CD4-positive, alpha-beta T cell treated with Interleukin-15 for 1 hour (primary cell): ENCODE measurements around the gene PTDSS2.
"Not testable (repeated sequence)": the region's sequence is repeated elsewhere in the genome, so short reads cannot be mapped to it uniquely, and the experiment has no call there.

Experiments
- DNase-seq: peaks from one replicate; pipeline ENCODE4 v3.0.0-alpha.2; 2020

The PTDSS2 gene

DNA sequence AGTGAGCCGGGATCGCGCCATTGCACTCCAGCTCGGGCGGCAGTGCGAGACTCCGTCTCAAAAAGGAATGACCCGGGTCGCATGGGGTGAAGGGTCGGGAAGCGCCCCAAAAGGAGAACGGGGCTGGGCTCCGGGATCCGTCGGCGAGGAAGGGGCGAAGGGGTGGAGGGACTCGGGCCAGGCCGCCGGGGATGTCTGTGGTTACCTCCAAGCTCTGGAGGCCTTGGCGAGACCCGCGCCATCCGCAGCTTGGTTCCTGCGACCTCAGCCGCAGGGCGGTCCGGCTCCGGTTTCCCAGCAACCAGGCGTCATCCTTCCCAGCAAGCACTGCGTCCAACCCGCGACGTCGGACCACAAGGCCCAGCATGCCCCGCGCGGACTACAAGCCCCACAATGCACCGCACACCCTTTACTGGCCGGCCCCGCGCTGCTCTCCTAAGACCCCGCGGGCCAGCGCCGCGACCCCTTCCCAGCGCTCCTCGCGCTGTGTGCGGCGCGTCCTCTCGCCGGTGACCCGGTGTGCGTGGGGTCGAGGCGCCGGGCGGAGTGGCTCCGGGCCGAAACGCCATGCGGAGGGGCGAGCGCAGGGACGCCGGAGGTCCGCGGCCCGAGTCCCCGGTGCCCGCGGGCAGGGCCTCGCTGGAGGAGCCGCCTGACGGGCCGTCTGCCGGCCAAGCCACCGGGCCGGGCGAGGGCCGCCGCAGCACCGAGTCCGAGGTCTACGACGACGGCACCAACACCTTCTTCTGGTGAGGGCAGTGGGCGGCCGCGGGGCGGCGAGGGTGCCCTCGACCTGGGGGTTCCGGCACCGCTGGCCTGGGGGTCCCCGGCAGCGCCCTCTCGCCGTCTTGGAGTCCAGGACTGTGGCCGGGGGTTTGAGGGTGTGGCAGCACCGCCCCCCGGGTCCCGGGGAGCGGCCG, at the start of gene PTDSS2:
PTDSS2 (plus strand) TSS at position 391 of the 920 bp plus-strand sequence; CDS start at position 568, 177 bp downstream.
- DNase-seq, result peak; percentile 94

DNA sequence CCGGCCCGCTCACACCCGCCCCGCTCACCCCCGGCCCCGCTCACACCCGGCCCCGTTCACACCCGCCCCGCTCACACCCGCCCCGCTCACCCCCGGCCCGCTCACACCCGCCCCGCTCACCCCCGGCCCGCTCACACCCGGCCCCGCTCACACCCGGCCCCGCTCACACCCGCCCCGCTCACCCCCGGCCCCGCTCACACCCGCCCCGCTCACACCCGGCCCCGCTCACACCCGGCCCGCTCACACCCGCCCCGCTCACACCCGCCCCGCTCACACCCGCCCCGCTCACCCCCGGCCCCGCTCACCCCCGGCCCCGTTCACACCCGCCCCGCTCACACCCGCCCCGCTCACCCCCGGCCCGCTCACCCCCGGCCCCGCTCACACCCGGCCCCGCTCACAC, 48.9 kb upstream of the PTDSS2 start:
- not testable (repeated sequence) for DNase-seq

DNA sequence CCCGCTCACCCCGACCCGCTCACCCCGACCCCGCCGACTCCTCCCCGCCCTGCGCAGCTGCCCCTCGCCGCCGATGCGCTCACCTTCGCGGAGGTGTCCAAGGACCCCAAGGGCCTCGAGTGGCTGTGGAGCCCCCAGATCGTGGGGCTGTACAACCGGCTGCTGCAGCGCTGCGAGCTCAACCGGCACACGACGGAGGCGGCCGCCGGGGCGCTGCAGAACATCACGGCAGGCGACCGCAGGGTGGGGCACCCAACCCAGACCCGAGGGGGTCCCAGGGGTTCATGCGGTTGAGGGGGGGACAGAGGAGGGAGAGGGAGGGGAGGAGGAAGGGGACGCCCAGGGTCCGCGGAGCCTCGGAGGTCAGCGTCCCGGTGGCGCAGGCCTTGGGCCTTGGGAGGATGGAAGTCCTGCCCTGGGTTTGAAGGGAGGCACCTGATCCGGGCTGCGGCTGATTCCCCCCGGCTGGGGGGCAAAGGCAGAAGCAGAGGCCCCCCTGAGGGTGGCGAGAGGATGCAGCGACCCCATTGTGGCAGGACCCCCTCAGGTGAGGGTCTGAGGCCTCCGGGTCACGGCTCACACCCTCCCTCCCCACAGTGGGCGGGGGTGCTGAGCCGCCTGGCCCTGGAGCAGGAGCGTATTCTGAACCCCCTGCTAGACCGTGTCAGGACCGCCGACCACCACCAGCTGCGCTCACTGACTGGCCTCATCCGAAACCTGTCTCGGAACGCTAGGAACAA, 46.9 kb upstream of the PTDSS2 start:
- DNase-seq, result no peak

DNA sequence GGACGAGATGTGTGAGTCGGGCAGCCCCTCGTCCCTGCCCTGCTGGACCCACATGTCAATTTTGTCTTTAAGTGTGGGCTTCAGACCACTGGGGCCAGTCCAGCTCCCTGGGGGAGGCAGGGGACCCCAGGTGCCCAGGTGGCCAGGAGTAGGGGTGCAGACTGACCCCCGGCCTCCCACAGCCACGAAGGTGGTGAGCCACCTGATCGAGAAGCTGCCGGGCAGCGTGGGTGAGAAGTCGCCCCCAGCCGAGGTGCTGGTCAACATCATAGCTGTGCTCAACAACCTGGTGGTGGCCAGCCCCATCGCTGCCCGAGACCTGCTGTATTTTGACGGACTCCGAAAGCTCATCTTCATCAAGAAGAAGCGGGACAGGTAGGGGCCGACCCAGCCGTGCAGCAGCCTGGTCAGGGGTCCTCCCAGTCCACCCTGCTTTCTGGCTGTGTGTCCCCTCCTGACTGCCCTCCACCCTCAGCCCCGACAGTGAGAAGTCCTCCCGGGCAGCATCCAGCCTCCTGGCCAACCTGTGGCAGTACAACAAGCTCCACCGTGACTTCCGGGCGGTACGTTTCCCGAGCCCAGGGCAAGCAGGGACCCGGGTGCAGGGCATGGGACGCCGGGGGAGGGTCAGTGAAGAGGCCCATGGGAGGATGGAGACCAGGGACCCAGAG, 46.2 kb upstream of the PTDSS2 start:
- no peak for DNase-seq

DNA sequence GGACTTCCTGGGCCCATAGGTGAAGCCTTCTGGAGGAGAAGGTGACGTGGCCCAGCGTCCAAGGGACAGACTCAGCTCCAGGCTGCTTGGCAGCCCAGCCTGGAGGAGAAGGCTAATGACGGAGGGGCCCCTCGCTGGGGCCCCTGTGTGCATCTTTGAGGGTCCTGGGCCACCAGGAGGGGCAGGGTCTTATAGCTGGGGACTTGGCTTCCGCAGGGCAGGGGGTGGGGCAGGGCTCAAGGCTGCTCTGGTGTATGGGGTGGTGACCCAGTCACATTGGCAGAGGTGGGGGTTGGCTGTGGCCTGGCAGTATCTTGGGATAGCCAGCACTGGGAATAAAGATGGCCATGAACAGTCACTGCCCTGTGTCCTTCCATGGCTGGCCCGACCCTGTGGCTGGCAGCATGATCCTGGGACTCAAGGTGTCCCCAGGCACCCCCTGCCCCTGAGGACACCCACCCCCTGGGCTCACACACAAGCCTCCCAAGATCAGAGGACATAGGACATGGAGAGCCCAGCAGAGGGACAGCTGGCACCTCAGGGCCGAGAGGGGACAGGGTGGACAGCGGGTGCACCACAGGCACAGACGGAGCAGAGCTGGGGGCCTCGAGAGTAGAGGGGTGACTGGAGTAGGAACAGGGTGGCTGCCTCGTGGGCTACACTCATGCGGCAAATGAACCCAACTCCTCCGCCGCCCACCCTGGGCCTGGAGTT, 45.4 kb upstream of the PTDSS2 start:
- DNase-seq, result no peak

DNA sequence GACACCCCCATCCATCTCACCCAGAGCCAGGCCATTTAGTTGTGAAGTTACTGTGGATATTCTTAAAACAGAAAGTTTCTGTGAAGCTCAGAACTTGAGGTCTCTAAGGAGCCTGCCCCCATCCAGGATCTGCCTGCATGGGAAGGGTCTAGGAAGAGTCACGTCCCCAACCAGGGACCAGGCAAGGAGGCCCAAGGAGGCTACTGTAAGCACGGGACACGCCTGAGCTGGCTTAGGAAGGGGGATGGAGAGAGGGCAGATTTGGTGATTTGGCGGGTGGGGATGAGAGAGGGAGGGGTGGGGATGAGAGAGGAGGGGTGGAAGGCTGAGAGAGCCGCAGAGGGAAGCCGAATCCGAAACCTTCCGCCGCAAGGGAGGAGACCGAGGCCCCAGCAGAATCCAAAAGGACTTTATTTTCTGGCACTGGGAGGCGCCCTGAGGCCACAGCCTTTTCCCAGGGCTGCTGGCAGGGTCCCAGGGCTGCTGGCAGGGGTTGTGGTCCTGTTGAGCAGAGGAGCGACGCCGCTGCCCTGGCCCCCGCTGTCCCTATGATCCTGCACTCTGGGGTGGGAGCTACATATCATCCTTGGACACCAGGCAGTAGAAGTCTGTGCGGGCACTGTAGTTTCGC, 44.6 kb upstream of the PTDSS2 start:
- DNase-seq, result no peak

DNA sequence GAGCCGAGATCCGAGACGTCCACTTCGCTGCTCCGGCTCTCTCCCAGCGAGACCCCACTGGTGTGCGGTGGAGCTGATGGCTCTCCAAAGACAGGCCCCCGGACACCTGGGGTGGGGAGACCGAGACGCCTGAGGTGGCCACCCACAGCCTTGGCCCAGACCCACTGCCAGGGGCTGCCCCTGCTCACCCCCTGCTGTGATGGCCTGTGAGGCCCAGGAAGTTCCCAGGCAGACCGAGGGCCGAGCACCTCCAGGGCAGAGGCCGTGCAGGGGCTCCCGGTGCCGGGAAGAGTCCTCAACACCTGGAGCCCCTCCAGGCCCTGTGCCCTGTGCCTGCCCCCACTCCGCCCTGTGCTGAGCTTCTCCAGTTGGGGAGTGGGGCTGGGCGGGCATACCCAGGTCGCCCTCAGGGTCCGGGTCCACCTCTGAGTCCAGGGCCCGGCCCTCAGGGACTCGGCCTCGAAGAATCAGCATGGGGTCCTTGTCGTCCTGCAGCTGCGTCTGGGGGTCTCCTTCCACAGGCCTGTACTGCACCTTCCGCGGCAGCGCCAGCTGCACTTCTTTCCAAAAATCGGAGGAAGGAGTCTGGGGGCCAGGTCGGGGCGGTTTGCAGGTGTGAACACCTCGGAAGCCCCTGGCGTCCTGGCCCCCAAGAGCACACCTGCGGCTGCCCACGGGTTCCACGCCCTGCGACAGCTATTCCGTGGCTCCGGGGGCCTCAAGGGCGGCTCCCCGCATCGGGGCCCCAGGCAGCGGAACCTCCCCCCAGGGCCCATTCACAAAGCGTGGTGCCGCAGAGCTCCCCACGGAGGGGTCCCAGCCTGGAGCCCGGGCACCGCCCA, 43.9 kb upstream of the PTDSS2 start:
- DNase-seq, result no peak

DNA sequence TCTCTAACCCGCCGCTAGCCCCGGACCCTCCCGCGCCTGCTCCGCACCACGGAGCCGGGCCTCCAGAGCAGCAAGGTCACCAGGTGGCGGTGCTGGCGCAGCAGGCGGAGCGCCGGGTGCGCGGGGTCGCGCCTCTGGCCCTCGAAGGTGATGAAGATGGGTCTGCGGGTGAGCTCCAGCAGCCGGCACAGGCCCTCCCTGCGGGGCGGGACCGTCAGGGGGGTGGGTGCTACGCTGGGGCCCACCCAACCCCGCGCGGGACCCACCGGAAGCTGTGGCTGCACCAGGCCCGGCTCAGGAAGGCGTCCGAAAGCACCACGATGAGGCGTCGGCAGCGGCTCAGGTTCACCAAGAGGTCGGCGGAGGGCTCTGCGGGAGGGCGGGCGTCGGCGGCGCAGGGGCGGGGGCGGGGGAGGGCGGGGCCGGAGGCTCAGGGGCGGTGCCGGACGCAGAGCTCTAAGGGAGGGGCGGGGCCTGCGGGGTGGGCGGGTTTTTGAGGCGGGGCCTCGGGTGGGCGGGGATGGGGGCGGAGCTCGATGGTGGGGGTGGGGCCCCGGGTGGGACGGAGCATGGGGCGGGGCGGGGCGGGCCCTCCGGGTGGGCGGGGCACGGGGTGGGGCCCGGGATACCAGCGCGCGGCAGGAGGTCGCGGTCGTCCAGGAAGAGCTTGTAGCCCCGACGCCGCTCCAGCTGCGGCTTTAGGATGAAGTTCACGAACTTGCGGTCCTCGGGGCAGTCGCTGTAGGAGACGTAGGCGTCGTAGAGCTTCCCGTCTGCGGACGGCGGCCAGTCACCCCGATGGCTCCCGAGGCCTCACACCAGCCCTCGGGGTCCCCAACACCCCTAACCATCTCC, 43.1 kb upstream of the PTDSS2 start:
- DNase-seq, result peak; percentile 97

DNA sequence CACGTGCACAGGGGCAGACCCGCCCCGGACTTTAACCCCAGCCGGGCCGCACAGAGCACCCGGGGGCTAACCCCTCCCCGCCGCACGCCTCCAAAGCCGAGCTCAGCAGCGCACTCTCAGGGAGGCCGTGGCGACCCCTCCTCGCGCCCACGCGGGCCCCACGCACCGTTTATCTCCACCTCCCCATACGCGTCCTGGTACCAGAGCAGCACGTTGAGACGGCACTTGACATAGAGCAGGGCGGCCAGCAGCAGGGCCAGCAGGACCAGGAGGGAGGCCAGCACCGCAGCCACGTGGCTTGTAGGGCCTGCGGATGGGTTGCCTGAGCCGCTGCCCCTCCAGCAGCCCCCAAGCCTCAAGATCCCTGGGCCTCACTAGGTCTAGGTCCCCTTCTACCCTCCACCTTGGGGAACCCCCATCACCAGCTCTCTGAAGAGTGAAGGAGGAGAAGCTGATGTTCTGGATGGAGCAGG, 42.4 kb upstream of the PTDSS2 start:
- DNase-seq, result no peak

DNA sequence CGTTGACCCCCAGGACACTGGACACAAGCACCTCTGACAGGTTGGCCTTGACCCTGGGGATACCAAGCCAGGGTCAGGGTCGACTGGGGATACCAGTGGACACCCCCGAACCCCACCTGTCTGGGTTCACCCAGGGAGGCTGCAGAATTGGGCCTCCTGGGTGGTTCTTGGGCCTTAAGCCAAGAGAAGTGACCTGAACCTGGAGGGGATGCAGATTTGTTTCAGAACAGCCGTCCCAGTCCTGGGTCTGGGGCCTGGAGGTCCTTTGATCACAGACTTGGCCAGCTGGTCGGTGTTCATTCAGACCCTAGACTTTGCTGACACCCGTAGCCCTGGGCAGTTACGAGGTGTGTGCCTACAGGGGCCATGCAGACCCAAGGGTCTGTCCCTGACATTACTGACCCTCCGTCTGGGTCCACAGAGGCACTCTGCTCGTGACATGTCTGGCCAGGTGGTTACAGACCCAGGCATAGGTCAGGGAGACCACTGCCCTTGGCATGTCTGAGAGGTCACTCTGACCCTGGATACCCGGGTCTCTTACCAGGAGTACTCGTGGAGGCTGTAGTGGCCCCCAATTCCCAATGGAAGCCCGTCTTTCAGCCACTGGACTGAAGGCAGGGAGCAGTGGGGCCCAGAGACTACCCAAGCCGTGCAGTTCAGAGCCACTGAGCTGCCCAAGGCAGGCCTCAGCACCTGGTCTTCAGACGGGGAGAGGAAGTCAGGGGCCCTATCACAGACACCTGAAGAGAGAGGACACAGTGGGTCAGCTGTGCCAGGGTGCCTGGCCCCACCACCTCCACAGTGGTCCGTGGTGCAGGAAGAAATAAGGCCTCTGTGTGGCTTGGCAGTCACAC, 41.7 kb upstream of the PTDSS2 start:
- DNase-seq, result no peak

DNA sequence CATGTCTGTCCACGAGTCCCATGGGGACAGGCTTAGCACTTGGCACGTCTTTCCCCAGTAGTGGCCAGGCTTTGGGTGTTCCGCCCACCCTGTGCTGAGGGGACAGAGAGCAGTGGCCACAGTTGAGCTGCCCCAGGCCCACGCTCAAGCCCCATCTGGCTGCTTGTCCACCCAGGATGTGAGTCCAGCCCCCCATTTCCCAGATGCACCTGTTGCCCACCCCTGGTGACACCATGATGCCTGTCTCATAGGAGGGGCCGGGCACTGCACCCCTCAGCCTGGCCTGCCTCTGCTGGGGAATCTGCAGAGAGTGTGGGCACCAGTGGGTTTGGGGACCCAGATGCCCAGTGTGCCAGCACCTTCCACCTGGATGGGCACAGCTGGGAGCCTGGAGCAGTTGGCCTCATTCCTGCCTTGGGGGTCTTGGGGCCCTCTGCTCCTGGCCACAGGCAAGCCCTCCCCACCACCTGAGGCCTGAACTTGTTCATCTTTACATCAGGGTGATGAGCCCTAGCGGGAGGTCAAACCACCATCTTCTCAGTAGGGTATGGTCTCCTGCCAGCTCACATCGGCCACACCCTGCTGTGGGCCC, 41.0 kb upstream of the PTDSS2 start:
- DNase-seq, result no peak

DNA sequence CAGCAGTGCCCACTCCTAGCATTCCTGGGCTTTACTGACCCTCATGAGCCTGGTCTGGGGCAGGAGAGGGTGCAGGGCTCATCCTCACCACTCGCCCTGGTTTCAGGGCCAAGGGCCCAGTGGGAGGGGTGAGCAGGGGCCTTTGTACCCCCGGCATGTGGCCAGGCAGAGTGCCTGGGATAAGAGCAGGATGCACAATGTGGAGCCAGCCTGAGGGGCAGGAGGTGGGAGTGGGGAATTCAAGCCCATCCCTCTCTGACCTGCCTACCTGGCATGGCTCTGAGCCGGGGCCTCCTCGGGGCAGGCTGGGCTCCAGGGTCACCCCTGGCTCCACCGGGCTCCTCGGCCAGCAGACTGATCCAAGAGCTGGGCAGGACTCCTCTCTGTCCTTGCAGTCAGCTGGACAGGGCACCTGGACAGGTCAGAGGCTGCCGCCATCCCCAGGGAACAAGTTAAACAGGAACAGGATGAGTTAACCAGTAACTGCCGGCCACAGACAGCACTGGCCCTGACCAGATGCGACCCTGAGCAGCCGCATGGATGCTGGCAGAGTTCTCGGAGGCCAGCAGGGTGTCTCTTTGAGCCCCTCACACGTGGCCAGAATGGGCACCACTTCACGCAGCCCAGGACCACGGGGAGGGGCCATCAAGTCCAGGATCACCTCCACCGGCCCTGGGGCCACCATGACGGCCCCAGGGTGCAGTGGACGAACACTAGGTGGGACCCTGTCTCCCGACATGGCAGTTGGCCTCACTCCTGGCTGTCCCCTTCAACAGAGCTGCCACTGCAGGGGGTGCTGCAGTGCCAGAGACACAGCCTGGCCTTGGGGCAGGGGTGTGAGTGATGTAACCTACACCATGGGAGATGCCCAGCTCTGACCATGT, 40.2 kb upstream of the PTDSS2 start:
- DNase-seq, result no peak

DNA sequence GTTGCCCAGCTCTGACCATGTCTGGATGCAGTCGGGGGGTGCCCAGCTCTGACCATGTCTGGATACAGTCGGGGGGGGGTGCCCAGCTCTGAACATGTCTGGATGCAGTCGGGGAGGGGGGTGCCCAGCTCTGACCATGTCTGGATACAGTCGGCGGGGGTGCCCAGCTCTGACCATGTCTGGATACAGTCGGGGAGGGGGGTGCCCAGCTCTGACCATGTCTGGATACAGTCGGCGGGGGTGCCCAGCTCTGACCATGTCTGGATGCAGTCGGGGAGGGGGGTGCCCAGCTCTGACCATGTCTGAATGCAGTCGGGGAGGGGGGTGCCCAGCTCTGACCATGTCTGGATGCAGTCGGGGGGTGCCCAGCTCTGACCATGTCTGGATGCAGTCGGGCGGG, 39.4 kb upstream of the PTDSS2 start:
- not testable (repeated sequence) for DNase-seq

DNA sequence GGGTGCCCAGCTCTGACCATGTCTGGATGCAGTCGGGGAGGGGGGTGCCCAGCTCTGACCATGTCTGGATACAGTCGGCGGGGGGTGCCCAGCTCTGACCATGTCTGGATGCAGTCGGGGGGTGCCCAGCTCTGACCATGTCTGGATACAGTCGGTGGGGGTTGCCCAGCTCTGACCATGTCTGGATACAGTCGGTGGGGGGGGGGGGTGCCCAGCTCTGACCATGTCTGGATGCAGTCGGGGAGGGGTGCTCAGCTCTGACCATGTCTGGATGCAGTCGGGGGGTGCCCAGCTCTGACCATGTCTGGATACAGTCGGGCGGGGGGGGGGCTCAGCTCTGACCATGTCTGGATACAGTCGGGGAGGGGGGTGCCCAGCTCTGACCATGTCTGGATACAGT, 38.6 kb upstream of the PTDSS2 start:
- DNase-seq, result peak; percentile 3

DNA sequence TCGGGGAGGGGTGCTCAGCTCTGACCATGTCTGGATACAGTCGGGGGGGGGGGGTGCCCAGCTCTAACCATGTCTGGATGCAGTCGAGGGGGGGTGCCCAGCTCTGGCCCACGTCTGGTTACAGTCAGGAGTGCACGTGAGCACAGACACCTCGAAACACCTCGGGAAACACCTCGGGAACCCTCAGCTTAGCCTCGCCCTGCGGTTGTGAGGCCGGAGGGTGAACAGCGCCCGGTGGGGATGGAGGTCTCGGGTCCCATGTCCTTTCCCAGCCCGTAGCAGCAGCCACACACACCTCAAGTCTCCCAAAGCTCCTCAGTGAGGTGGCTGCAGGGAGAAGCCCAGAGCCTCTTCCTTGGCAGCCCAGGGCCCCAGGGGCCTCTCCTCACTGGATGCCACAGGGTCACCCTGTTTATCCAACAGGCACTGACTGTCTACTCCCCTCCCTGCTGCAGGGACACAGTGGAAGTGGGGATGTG, 37.4 kb upstream of the PTDSS2 start:
- no peak for DNase-seq

DNA sequence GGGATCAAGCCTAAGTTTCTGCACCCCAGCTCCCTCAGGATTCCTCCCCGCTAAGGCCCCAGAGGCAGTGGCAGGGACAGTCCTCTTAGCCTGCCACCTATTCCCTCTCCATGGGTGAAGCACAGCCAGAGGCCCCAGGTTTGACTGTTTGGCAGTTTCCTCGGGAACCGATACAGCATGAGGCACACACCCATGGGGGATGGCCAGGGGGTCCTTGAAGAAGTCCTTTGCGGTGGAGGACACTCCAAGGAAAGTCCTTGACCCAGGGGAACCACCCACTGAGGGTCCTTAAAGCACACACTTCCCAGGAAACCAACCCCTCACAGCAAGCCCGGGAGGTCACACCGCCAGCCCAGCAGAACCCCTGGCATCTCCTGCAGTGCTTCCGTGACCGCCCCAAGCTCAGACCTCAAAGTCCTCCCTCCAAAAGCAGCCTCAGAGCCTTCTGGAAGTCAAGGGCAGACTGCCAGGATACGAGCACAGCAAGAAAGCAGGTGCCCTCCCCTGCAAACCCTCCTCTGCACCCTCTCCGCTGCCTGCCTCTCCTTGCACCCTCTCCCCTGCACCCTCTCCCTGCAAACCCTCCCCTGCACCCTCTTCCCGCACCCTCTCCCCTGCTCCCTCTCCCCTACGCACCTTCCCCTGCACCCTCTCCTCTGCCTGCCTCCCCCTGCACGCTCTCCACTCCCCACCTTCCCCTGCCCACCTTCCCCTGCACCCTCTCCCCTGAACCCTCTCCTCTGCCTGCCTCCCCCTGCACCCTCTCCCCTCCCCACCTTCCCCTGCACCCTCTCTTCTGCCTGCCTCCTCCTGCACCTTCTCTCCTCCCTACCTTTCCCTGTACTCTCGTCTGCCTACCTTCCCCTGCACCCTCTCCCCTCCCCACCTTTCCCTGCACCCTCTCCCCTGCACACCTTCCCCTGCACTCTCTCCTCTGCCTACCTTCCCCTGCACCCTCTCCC, 36.7 kb upstream of the PTDSS2 start:
- DNase-seq, result no peak
